ENCODE measurements around the gene C6orf15.

Gene C6orf15

DNA sequence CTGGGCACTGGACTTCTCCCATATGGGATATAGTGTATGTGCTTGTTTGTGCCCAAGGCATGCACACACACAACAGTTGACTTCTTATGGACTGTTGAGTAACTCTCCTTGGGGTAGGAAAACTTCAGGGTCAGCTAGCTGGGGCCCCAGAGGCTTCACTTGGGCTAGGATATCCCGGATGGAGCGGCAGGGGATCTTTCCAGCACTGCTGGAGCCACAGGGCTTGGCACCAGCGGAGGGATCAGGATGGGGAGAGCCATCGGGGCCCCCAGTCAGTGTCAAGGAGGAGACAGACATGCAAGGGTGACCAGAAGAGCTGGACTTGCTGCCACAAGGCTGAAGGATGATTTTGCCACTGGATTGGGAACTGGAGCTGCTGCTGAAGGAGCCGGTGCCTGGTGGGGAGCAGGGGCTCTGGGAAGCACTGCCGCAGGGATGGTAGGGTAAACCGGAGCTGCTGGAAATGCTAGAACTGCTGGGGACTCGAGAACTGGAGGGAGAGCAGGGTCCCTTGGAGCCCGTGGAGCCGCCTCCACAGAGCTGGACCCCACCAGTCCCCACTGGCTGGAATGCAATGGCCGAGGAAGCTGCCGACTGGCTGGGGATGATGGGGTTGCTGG, 3.7 kb upstream of the C6orf15 start:
- H3K4me3 ChIP-seq (replicated peaks; ENCODE audit: low read depth, low read length): no peak overlapping the region
- no peak for TF ChIP-seq CTCF (IDR thresholded peaks at IDR 0.05; ENCODE audit: low read length, missing control alignments)
- no peak for DNase-seq (ENCODE audit: low read depth)

DNA sequence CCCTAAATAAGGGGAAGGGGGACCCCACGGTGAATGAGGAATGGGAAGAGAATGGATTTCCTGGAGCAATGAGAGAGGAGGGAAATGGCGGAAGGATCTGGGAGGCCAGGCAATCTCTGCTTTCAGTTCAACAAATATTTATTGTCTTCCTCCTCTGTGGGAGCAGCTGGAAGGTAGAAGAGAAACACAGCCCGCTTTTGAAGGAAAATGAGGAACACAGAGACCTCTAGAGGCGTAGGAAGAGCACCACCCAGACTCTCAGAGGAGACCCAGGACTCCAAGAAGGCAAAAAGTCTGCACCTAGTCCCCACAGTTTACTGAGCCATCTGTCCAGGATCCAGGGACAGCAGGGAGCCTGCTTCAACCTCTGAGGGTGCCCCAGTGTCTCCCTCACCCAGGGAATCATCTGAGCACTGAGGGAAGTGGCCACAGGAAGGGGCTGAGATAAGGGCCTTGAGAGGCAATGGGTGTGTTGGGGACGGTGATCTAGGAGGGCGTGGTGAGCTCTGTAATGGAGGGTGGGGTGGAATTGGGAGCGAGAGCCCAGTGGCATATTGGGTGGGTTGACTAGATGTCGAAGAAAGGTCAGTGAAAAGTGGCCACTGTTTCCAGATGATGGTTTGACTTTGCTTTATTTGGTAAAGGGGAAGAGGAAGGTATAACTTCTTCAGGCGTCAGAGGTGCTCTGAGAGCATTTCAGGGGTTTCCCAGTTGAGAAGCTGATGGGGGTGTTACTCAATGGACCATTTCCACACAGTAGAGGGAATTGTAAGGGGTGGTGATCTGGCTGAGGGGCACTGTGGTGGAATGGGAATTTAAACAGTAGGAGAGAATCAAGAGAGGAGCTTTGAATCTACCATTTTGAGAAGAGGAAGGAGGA, 2.8 kb upstream of the C6orf15 start:
- peak; percentile 21 for TF ChIP-seq CTCF (IDR thresholded peaks at IDR 0.05; ENCODE audit: low read length, missing control alignments)
- DNase-seq (ENCODE audit: low read depth): peak; percentile 60
- peak overlapping the region; percentile 40 for H3K4me3 ChIP-seq (replicated peaks; ENCODE audit: low read depth, low read length)

GRCh38 chr6:31114541-31114878, 2.1 kb upstream of the C6orf15 start, which contains the start of gene PSORS1C1:
TSS of gene PSORS1C1 (plus strand) at chr6:31114800. CDS start at chr6:31129633, 14,833 bp downstream.
- H3K4me3 ChIP-seq (replicated peaks; ENCODE audit: low read depth, low read length): peak within 1 kb of the TSS; percentile 40
- TF ChIP-seq CTCF (IDR thresholded peaks at IDR 0.05; ENCODE audit: low read length, missing control alignments): no peak
- peak; percentile 92 for DNase-seq (ENCODE audit: low read depth)

GRCh38 chr6:31113861-31114540, 1.6 kb upstream of the C6orf15 start:
- peak; percentile 37 for DNase-seq (ENCODE audit: low read depth)
- TF ChIP-seq CTCF (IDR thresholded peaks at IDR 0.05; ENCODE audit: low read length, missing control alignments): no peak
- H3K4me3 ChIP-seq (replicated peaks; ENCODE audit: low read depth, low read length): no peak overlapping the region

- H3K4me3 ChIP-seq (replicated peaks; ENCODE audit: low read depth, low read length): no peak overlapping the region
- DNase-seq (ENCODE audit: low read depth): no peak
- no peak for TF ChIP-seq CTCF (IDR thresholded peaks at IDR 0.05; ENCODE audit: low read length, missing control alignments)
Observed at GRCh38 chr6:31111712-31112111, 663 bp downstream of the C6orf15 start.

- TF ChIP-seq CTCF (IDR thresholded peaks at IDR 0.05; ENCODE audit: low read length, missing control alignments): no peak
- no peak overlapping the region for H3K4me3 ChIP-seq (replicated peaks; ENCODE audit: low read depth, low read length)
- DNase-seq (ENCODE audit: low read depth): no peak
Observed at GRCh38 chr6:31110825-31111582, 1.4 kb downstream of the C6orf15 start.
